SU-DHL-6 (cell line): Measurements from ENCODE around the gene RFK.

Experiments used
- H2AFZ ChIP-seq: fragments of 200-600 bp; sonication (generic); 2 replicates; pipeline ENCODE4 v1.6.1; 2014; ENCODE audit warnings: low read depth, mild to moderate bottlenecking, moderate library complexity, mixed read lengths, antibody characterized with exemption, low read length; ENCODE audit not compliant: severe bottlenecking
- H3F3A ChIP-seq: fragments of 200-600 bp; shearing (Covaris generic); 2 replicates; pipeline ENCODE4 v1.6.0; 2016; ENCODE audit warnings: antibody characterized with exemption, mild to moderate bottlenecking; ENCODE audit not compliant: insufficient read depth
- H3K27ac ChIP-seq: fragments of 200-600 bp; sonication (generic); 2 replicates; pipeline ENCODE4 v1.5.1; 2016; ENCODE audit warnings: low read depth, mild to moderate bottlenecking, low read length, moderate library complexity, mixed read lengths
- H3K27me3 ChIP-seq: fragments of 200-600 bp; sonication (generic), shearing (Covaris generic); 2 replicates; pipeline ENCODE4 v1.6.0; 2014; ENCODE audit warnings: mild to moderate bottlenecking, low read length
- H3K36me3 ChIP-seq: fragments of 200-600 bp; sonication (generic); 2 replicates; pipeline ENCODE4 v1.6.1; 2014; ENCODE audit warnings: mild to moderate bottlenecking, low read length, mixed read lengths
- H3K4me2 ChIP-seq: fragments of 300-600, 200-600 bp; shearing (Covaris generic), sonication (generic); 2 replicates; pipeline ENCODE4 v1.6.0; 2014; ENCODE audit warnings: low read length, low read depth, mild to moderate bottlenecking; ENCODE audit not compliant: poor library complexity, severe bottlenecking
- H3K4me3 ChIP-seq: fragments of 200-600 bp; sonication (generic); 2 replicates; pipeline ENCODE4 v1.5.1; 2014; ENCODE audit warnings: antibody characterized with exemption, low read length, mild to moderate bottlenecking, mixed read lengths; ENCODE audit not compliant: insufficient read depth, poor library complexity, severe bottlenecking
- H3K79me2 ChIP-seq: fragments of 200-600 bp; sonication (generic); 2 replicates; pipeline ENCODE4 v1.6.1; 2014; ENCODE audit warnings: mild to moderate bottlenecking, low read length, moderate library complexity; ENCODE audit not compliant: insufficient read depth
- H3K9ac ChIP-seq: fragments of 200-600 bp; sonication (generic); 2 replicates; pipeline ENCODE4 v1.7.0; 2014; ENCODE audit warnings: mild to moderate bottlenecking, low read length
- H3K9me2 ChIP-seq: fragments of 200-600 bp; sonication (generic); replicated peaks from 2 replicates; pipeline ENCODE4 v1.6.1; 2014; ENCODE audit warnings: low read length; ENCODE audit not compliant: insufficient read depth
- H3K9me3 ChIP-seq: fragments of 200-600 bp; sonication (generic); 2 replicates; pipeline ENCODE4 v1.6.1; 2014; ENCODE audit warnings: low read length, mixed read lengths; ENCODE audit not compliant: insufficient read depth
- H4K20me1 ChIP-seq: fragments of 200-600 bp; sonication (generic); 2 replicates; pipeline ENCODE4 v1.6.1; 2014; ENCODE audit warnings: low read depth, mild to moderate bottlenecking, antibody characterized with exemption, low read length, moderate library complexity, mixed read lengths
- EZH2phosphoT487 ChIP-seq: fragments of 200-600 bp; sonication (generic), shearing (Covaris generic); conservative IDR thresholded peaks from 2 replicates; pipeline ENCODE4 v1.6.1; 2018; ENCODE audit warnings: mild to moderate bottlenecking, antibody characterized with exemption, low read length, moderate library complexity, mixed read lengths
- TF ChIP-seq, protein P1 (sequence below): fragments of 200-600 bp; sonication (generic); IDR thresholded peaks from one replicate; pipeline ENCODE4 v1.5.1; 2017; ENCODE audit warnings: antibody characterized with exemption, mild to moderate bottlenecking, low read length, moderate library complexity; ENCODE audit not compliant: insufficient read depth, poor library complexity, severe bottlenecking

Gene RFK

DNA sequence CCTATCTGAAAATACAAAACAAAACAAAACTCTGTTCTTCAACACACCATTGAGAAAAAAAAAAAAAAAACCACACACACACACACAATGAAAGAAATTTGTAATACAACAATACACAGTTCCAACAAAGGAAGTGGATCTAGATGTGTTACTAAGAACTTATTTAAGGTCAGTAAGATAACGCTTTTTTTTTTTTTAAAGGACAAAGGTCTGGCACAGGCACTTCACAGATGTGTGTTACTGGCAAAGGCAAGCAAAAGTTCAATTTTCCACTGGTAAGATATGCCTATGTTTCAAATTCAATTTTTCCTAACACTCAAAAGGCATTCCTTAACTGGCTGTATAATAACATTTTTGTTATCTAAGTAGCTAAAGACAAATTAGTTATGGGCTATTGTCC is 3.6 kb downstream of the RFK start:
- Histone ChIP-seq H4K20me1 (no peaks in the 10 kb centered on the region), H3K9ac (no peak overlapping the region), H3K9me2 (no peaks in the 10 kb centered on the region), H3K4me2 (no peak overlapping the region), H3K4me3 (no peak overlapping the region), H3K27me3 (no peaks in the 10 kb centered on the region), H3F3A (no peaks in the 10 kb centered on the region), H3K27ac (no peak overlapping the region), H3K79me2 (peaks cover 18% of the 10 kb centered on the region), H3K9me3 (no peaks in the 10 kb centered on the region), H2AFZ (no peak overlapping the region), H3K36me3 (peaks cover 22% of the 10 kb centered on the region)
- TF ChIP-seq, protein P1, sequence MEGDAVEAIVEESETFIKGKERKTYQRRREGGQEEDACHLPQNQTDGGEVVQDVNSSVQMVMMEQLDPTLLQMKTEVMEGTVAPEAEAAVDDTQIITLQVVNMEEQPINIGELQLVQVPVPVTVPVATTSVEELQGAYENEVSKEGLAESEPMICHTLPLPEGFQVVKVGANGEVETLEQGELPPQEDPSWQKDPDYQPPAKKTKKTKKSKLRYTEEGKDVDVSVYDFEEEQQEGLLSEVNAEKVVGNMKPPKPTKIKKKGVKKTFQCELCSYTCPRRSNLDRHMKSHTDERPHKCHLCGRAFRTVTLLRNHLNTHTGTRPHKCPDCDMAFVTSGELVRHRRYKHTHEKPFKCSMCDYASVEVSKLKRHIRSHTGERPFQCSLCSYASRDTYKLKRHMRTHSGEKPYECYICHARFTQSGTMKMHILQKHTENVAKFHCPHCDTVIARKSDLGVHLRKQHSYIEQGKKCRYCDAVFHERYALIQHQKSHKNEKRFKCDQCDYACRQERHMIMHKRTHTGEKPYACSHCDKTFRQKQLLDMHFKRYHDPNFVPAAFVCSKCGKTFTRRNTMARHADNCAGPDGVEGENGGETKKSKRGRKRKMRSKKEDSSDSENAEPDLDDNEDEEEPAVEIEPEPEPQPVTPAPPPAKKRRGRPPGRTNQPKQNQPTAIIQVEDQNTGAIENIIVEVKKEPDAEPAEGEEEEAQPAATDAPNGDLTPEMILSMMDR: no peak
- TF ChIP-seq EZH2phosphoT487: no peak

DNA sequence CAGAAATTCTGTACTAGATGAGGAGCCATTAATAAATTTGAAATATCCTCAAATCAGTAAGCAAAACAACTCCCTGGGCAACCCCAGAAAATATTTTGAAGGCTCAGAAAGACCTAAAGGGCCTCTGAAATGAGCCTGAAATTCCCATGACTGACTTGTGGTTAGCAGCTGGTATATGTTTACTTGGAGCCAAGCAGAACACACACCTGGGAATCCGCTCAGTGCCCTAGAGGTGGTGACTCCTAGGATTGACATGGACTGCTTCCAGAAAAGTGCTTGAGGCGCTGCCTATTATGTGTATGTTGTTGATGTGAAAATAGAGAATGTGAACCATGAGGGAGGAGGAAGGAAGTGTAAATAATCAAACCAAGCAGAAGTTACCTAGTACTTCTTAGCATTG is 14.7 kb downstream of the RFK start:
- Histone ChIP-seq H3K36me3 (no peaks in the 10 kb centered on the region), H3F3A (no peaks in the 10 kb centered on the region), H2AFZ (no peak overlapping the region), H4K20me1 (no peaks in the 10 kb centered on the region), H3K4me3 (no peak overlapping the region), H3K27me3 (no peaks in the 10 kb centered on the region), H3K4me2 (no peak overlapping the region), H3K9me2 (no peaks in the 10 kb centered on the region), H3K79me2 (no peaks in the 10 kb centered on the region), H3K9ac (no peak overlapping the region), H3K9me3 (no peaks in the 10 kb centered on the region), H3K27ac (no peak overlapping the region)
- no peak for TF ChIP-seq EZH2phosphoT487
- TF ChIP-seq, protein P1: no peak

DNA sequence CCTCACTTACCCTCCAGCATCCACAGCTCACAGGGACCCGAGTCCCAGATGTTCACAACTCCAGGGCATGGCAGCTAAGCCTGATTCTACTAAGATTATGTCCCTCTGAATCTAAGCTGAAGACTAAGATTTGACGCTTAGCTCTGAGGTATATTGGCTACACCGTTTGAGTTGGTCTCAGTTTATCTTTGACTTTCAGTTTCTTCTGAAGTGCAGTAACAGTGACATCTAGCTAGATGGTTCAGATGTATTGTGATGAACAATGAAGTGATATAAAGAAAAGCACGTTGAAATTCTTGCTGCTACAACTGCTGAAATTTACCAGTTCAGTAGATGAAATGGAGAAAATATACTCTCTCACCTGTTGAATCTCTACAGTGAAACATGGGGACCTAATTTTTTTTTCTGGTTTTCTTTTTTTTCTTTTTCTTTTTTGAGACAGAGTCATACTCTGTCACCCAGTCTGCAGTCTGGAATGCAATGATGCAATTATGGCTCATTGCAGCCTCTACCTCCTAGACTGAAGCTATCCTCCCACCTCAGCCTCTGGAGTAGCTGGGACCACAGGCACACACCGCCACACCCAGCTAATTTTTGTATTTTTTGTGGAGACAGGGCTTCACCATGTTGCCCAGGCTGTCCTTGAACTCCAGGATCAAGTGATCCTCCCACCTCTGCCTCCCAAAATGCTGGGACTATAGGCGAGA is 15.7 kb downstream of the RFK start:
- no peak overlapping the region for H3K4me2 ChIP-seq
- H2AFZ ChIP-seq: no peak overlapping the region
- H3K27ac ChIP-seq: no peak overlapping the region

More for the DNA sequence above, 15.7 kb downstream of the RFK start:
- Histone ChIP-seq H3K27me3 (no peaks in the 10 kb centered on the region), H3K9me3 (no peaks in the 10 kb centered on the region), H3K9me2 (no peaks in the 10 kb centered on the region), H3K36me3 (no peaks in the 10 kb centered on the region), H3K9ac (no peak overlapping the region), H3F3A (no peaks in the 10 kb centered on the region), H3K79me2 (no peaks in the 10 kb centered on the region), H4K20me1 (no peaks in the 10 kb centered on the region), H3K4me3 (no peak overlapping the region)
- TF ChIP-seq, protein P1: no peak
- TF ChIP-seq EZH2phosphoT487: no peak
